IPS DF 4.7 (cell line): Measurements from ENCODE around the gene ST6GALNAC4.

Source experiments
- DNase-seq: peaks from one replicate; pipeline ENCODE4 v3.0.0-alpha.2; 2013; ENCODE audit warnings: low spot score; ENCODE audit errors: extremely low read depth

ST6GALNAC4 gene

GRCh38 chr9:127916720-127917581 is at the start of gene ST6GALNAC4:
Gene ST6GALNAC4 (minus strand): TSS chr9:127917041. CDS start chr9:127916419, 622 bp downstream.
- DNase-seq, result no peak

- DNase-seq, result no peak
Measured at GRCh38 chr9:127965953-127966352, 49.1 kb upstream of the ST6GALNAC4 start.

GRCh38 chr9:127963359-127964064 is 46.7 kb upstream of the ST6GALNAC4 start:
- DNase-seq, result no peak

- DNase-seq, result no peak
Measured at GRCh38 chr9:127963041-127963358, 46.2 kb upstream of the ST6GALNAC4 start.

- no peak for DNase-seq
Measured at GRCh38 chr9:127962278-127962677, 45.4 kb upstream of the ST6GALNAC4 start.

- no peak for DNase-seq
Measured at GRCh38 chr9:127961613-127962155, 44.8 kb upstream of the ST6GALNAC4 start.

- DNase-seq, result no peak
Measured at GRCh38 chr9:127961155-127961490, 44.3 kb upstream of the ST6GALNAC4 start.

GRCh38 chr9:127960410-127961154 is 43.7 kb upstream of the ST6GALNAC4 start:
- DNase-seq, result no peak

- DNase-seq, result no peak
Measured at GRCh38 chr9:127959841-127960409, 43.1 kb upstream of the ST6GALNAC4 start.

GRCh38 chr9:127959398-127959797 is 42.6 kb upstream of the ST6GALNAC4 start:
- DNase-seq, result no peak

GRCh38 chr9:127958728-127959127 is 41.9 kb upstream of the ST6GALNAC4 start:
- no peak for DNase-seq

- DNase-seq, result peak; percentile 86
Measured at GRCh38 chr9:127955294-127956015, 38.6 kb upstream of the ST6GALNAC4 start.

GRCh38 chr9:127954831-127955293 is 38.0 kb upstream of the ST6GALNAC4 start:
- no peak for DNase-seq

- no peak for DNase-seq
Measured at GRCh38 chr9:127953768-127954505, 37.1 kb upstream of the ST6GALNAC4 start.

GRCh38 chr9:127953154-127953553 is 36.3 kb upstream of the ST6GALNAC4 start:
- DNase-seq, result no peak

GRCh38 chr9:127950513-127951289 is 33.9 kb upstream of the ST6GALNAC4 start:
- DNase-seq, result no peak

- no peak for DNase-seq
Measured at GRCh38 chr9:127949827-127950512, 33.1 kb upstream of the ST6GALNAC4 start.

- DNase-seq, result no peak
Measured at GRCh38 chr9:127947841-127948710, 31.2 kb upstream of the ST6GALNAC4 start.
